Nephron progenitor cell (in vitro differentiated cells): ENCODE measurements around the gene MYOZ1.
A peak's percentile ranks its signal among the peaks of the same experiment; 100 is the strongest.

Experiments
- DNase-seq: peaks from one replicate; pipeline ENCODE4 v3.0.0; 2021
- H3K27ac Mint-ChIP-seq: 2 replicates; pipeline ENCODE4 v1.8.0; 2021; ENCODE audit warnings: mild to moderate bottlenecking, moderate library complexity, mixed read lengths
- H3K27me3 Mint-ChIP-seq: 2 replicates; pipeline ENCODE4 v1.8.0; 2021; ENCODE audit warnings: mild to moderate bottlenecking, low read depth, mixed read lengths; ENCODE audit not compliant: poor library complexity
- H3K36me3 Mint-ChIP-seq: 2 replicates; pipeline ENCODE4 v1.8.0; 2021; ENCODE audit warnings: low read depth, mixed read lengths
- H3K4me1 Mint-ChIP-seq: 2 replicates; pipeline ENCODE4 v1.8.0; 2021; ENCODE audit warnings: mixed read lengths
- H3K4me3 Mint-ChIP-seq: 2 replicates; pipeline ENCODE4 v1.8.0; 2021; ENCODE audit warnings: mild to moderate bottlenecking, moderate library complexity, mixed read lengths
- H3K9me3 Mint-ChIP-seq: 2 replicates; pipeline ENCODE4 v1.8.0; 2021; ENCODE audit warnings: mild to moderate bottlenecking, moderate library complexity, mixed read lengths
- CTCF ChIP-seq: fragments of 200-600 bp; sonication (generic); IDR thresholded peaks from 2 replicates; pipeline ENCODE4 v1.5.0; 2021; ENCODE audit warnings: antibody characterized with exemption

MYOZ1 gene

DNA sequence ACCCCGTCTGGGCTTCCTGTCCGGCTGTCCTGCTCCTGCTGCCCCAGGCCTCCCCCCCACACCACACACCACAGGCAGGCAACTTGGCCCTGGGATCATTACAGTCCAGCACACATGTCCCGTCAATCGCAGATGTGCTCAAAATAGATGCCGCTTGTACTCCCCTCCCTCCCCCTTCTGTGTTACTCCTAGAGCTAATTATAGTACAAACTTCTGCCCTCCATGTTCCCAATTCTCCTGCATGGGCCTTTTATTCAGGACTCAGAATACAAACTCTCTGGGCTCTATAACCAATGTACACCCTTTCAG lies 14.7 kb upstream of the MYOZ1 start, which contains the start of gene SYNPO2L:
TSS of gene SYNPO2L (minus strand) at position 40 of the 309 bp plus-strand sequence. CDS start 107 bp downstream, outside the sequence.
- H3K4me1 Mint-ChIP-seq: no peaks in the 10 kb centered on the region
- DNase-seq: no peak
- no peaks in the 10 kb centered on the region for H3K27me3 Mint-ChIP-seq
- H3K27ac Mint-ChIP-seq: no peak within 1 kb of the TSS
- H3K9me3 Mint-ChIP-seq: no peaks in the 10 kb centered on the region
- TF ChIP-seq CTCF: no peak
- H3K4me3 Mint-ChIP-seq: no peak within 1 kb of the TSS
- H3K36me3 Mint-ChIP-seq: no peaks in the 10 kb centered on the region

DNA sequence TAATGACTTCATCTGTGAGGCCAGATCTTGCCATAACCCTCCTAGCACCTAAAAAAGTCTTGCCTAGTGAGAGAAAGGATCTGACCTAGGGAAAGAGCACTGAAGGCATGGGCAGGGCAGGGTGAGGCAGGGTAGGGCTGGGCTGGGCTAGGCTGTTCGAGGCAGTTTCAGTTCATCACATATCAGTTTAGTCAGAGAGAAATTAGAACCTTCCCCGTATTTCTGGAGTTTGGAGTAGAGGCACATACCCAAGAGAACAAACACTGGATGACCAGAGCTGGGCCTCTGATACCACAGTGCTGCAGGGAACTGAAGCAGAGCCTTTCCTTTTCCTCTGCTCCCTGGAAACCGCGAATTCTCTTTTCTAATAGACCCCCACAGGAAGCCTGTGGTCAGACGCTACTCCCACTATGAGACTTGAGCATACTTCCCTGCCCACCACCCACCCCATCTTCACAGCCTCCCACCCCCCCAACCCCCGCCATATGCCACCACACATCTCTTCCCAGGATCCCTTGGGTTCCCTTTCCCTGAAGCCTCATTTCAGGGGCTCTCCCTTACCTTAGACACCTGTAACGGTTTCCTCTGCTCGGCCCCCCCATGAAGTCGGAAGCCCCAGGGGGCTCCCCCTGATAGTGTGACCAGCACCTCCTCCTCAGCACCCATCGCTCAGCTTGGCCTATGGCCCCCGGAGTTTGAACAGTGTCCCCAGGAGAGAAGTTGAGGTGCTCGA lies 14.1 kb upstream of the MYOZ1 start:
- H3K36me3 Mint-ChIP-seq: no peaks in the 10 kb centered on the region
- H3K27ac Mint-ChIP-seq: no peak overlapping the region
- H3K27me3 Mint-ChIP-seq: peaks cover 3% of the 10 kb centered on the region
- no peak for DNase-seq
- no peaks in the 10 kb centered on the region for H3K9me3 Mint-ChIP-seq
- no peak for TF ChIP-seq CTCF
- no peak overlapping the region for H3K4me3 Mint-ChIP-seq
- peaks cover 3% of the 10 kb centered on the region for H3K4me1 Mint-ChIP-seq

DNA sequence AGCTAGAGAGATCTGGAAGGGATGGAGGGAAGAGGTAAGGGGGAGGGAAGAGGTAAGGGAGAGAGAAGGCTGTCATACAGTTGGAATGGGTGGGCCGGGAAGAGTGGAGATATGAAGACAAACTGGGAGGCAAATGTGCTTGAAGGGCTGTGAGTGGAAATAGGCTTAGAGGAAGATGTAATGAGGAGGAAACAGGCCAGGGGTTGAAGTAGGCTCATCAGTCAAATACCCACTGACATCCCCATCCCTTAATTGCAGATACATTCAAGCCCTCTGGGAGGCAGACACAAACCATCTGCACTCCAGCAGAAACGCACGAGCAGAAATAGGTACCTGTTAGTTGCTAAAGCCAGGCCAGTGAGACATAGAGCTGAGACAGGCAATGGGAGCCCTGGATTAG lies 12.4 kb upstream of the MYOZ1 start:
- H3K27me3 Mint-ChIP-seq: peaks cover 6% of the 10 kb centered on the region
- DNase-seq: no peak
- H3K27ac Mint-ChIP-seq: peak overlapping the region; percentile 50
- H3K4me1 Mint-ChIP-seq: peaks cover 13% of the 10 kb centered on the region
- no peaks in the 10 kb centered on the region for H3K9me3 Mint-ChIP-seq
- no peaks in the 10 kb centered on the region for H3K36me3 Mint-ChIP-seq
- no peak for TF ChIP-seq CTCF
- H3K4me3 Mint-ChIP-seq: no peak overlapping the region

DNA sequence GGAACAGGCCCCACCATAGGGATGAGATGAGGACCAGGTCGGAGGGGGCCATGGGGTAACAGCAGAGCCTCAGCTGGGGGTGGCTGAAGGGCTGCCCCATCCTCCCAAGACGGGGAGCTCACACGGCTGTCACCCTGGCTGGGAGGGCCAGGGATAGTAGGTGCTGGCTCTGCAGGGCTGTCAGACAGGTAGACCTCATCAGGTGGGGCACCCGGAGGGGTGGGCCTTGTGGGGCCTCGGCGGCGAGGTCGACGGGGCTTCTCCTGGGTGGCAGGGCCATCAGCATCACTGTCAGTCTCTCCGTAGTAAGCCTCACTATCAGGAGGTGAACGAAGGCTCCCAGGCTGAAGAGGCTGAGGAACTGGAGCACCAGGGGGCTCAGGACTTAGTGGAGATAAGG lies 11.9 kb upstream of the MYOZ1 start:
- H3K27ac Mint-ChIP-seq: no peak overlapping the region
- H3K4me1 Mint-ChIP-seq: peaks cover 16% of the 10 kb centered on the region

GRCh38 chr10:73650537-73651331 lies 9.5 kb upstream of the MYOZ1 start:
- DNase-seq: no peak
- Mint-ChIP-seq H3K27ac (no peak overlapping the region), H3K27me3 (peaks cover 9% of the 10 kb centered on the region), H3K36me3 (no peaks in the 10 kb centered on the region), H3K4me1 (peaks cover 32% of the 10 kb centered on the region), H3K4me3 (no peak overlapping the region), H3K9me3 (no peaks in the 10 kb centered on the region)
- TF ChIP-seq CTCF: no peak

More for the DNA sequence above, 11.9 kb upstream of the MYOZ1 start:
- Mint-ChIP-seq H3K27me3 (peaks cover 6% of the 10 kb centered on the region), H3K4me3 (no peak overlapping the region), H3K9me3 (no peaks in the 10 kb centered on the region), H3K36me3 (no peaks in the 10 kb centered on the region)
- no peak for TF ChIP-seq CTCF
- DNase-seq: no peak
